Astrocyte (in vitro differentiated cells and primary cell): ENCODE data around the gene ZNF268. TPM values are rescaled to one million over a fixed set of nuclear protein-coding genes. Genes with fewer than 3 reads are reported as not detected.

ENCODE experiments used
- DNase-seq: peaks from one replicate; pipeline ENCODE4 v3.0.0-alpha.2; 2010; ENCODE audit warnings: low read depth
- FAIRE-seq: peaks from 2 replicates; lab custom pipeline; 2011; peaks lifted over from hg19 to GRCh38; lab: Jason Lieb, UNC
- H2AFZ ChIP-seq: 2 replicates; pipeline ENCODE4 v1.6.0; 2012; ENCODE audit warnings: low read depth, low read length, inconsistent platforms
- H3K27ac ChIP-seq: 2 replicates; pipeline ENCODE4 v1.5.1; 2011; ENCODE audit warnings: low read depth, low read length, inconsistent platforms
- H3K27me3 ChIP-seq: 2 replicates; pipeline ENCODE4 v1.6.0; 2011; ENCODE audit warnings: low read length, inconsistent platforms; ENCODE audit not compliant: insufficient read depth
- H3K36me3 ChIP-seq: 2 replicates; pipeline ENCODE4 v1.5.1; 2011; ENCODE audit warnings: low read length, inconsistent platforms; ENCODE audit not compliant: insufficient read depth
- H3K4me1 ChIP-seq: 2 replicates; pipeline ENCODE4 v1.5.1; 2011; ENCODE audit warnings: low read length, inconsistent platforms; ENCODE audit not compliant: insufficient read depth
- H3K4me2 ChIP-seq: 2 replicates; pipeline ENCODE4 v1.6.0; 2012; ENCODE audit warnings: low read length, inconsistent platforms
- H3K4me3 ChIP-seq: 2 replicates; pipeline ENCODE4 v1.5.1; 2011; ENCODE audit warnings: low read depth, mild to moderate bottlenecking, low read length, inconsistent platforms; ENCODE audit not compliant: insufficient read depth
- H3K79me2 ChIP-seq: 2 replicates; pipeline ENCODE4 v1.6.0; 2012; ENCODE audit warnings: mild to moderate bottlenecking, low read length, inconsistent platforms; ENCODE audit not compliant: insufficient read depth
- H3K9ac ChIP-seq: 2 replicates; pipeline ENCODE4 v1.6.0; 2012; ENCODE audit warnings: mild to moderate bottlenecking, low read length, inconsistent platforms
- H3K9me3 ChIP-seq: 2 replicates; pipeline ENCODE4 v1.5.1; 2012; ENCODE audit warnings: low read depth, mild to moderate bottlenecking, low read length, inconsistent platforms; ENCODE audit not compliant: insufficient read depth
- H4K20me1 ChIP-seq: 2 replicates; pipeline ENCODE4 v1.6.0; 2012; ENCODE audit warnings: low read length, inconsistent platforms; ENCODE audit not compliant: insufficient read depth
- H3K27ac Mint-ChIP-seq: one replicate; pipeline ENCODE4 v1.8.0; 2021; ENCODE audit warnings: mild to moderate bottlenecking, mixed read lengths; ENCODE audit not compliant: unreplicated experiment
- H3K27me3 Mint-ChIP-seq: one replicate; pipeline ENCODE4 v1.8.0; 2021; ENCODE audit warnings: low read depth, mixed read lengths; ENCODE audit not compliant: unreplicated experiment
- H3K36me3 Mint-ChIP-seq: one replicate; pipeline ENCODE4 v1.8.0; 2021; ENCODE audit warnings: low read depth, mixed read lengths; ENCODE audit not compliant: unreplicated experiment
- H3K4me1 Mint-ChIP-seq: one replicate; pipeline ENCODE4 v1.8.0; 2021; ENCODE audit warnings: low read depth, mixed read lengths; ENCODE audit not compliant: unreplicated experiment
- H3K4me3 Mint-ChIP-seq: one replicate; pipeline ENCODE4 v1.8.0; 2021; ENCODE audit warnings: mild to moderate bottlenecking, moderate library complexity, mixed read lengths; ENCODE audit not compliant: unreplicated experiment
- H3K9me3 Mint-ChIP-seq: one replicate; pipeline ENCODE4 v1.8.0; 2021; ENCODE audit warnings: mild to moderate bottlenecking, mixed read lengths; ENCODE audit not compliant: unreplicated experiment
- EZH2 ChIP-seq: IDR thresholded peaks from 2 replicates; pipeline ENCODE4 v1.6.1; 2012; ENCODE audit warnings: mild to moderate bottlenecking, low read length, inconsistent platforms; ENCODE audit not compliant: insufficient read depth
- total RNA-seq: library from RNA; stranded (reverse); gene quantifications from 2 replicates; pipeline ENCODE4 v1.2.1, GENCODE V29; 2021
- TF ChIP-seq, protein P1 (sequence below): IDR thresholded peaks from 2 replicates; pipeline ENCODE4 v1.5.1; 2011; ENCODE audit warnings: low read depth, mild to moderate bottlenecking, inconsistent platforms, low read length, moderate library complexity; ENCODE audit not compliant: insufficient read depth

The ZNF268 gene
- total RNA-seq, 1 donor from 2014 or later = 21.0 TPM

- FAIRE-seq = no peak
- Histone ChIP-seq H2AFZ (no peak overlapping the region), H3K27me3 (no peaks in the 10 kb centered on the region), H4K20me1 (no peaks in the 10 kb centered on the region), H3K9me3 (peaks cover 19% of the 10 kb centered on the region), H3K27ac (no peak overlapping the region), H3K4me3 (no peak overlapping the region), H3K4me1 (no peaks in the 10 kb centered on the region), H3K79me2 (no peaks in the 10 kb centered on the region), H3K9ac (no peak overlapping the region), H3K36me3 (no peaks in the 10 kb centered on the region), H3K4me2 (no peak overlapping the region)
- H3K9me3 Mint-ChIP-seq = peaks cover 44% of the 10 kb centered on the region
- no peak overlapping the region for H3K4me3 Mint-ChIP-seq
- no peaks in the 10 kb centered on the region for H3K27me3 Mint-ChIP-seq
- H3K4me1 Mint-ChIP-seq = no peaks in the 10 kb centered on the region
- H3K36me3 Mint-ChIP-seq = no peaks in the 10 kb centered on the region
- H3K27ac Mint-ChIP-seq = no peak overlapping the region
- TF ChIP-seq, protein P1, sequence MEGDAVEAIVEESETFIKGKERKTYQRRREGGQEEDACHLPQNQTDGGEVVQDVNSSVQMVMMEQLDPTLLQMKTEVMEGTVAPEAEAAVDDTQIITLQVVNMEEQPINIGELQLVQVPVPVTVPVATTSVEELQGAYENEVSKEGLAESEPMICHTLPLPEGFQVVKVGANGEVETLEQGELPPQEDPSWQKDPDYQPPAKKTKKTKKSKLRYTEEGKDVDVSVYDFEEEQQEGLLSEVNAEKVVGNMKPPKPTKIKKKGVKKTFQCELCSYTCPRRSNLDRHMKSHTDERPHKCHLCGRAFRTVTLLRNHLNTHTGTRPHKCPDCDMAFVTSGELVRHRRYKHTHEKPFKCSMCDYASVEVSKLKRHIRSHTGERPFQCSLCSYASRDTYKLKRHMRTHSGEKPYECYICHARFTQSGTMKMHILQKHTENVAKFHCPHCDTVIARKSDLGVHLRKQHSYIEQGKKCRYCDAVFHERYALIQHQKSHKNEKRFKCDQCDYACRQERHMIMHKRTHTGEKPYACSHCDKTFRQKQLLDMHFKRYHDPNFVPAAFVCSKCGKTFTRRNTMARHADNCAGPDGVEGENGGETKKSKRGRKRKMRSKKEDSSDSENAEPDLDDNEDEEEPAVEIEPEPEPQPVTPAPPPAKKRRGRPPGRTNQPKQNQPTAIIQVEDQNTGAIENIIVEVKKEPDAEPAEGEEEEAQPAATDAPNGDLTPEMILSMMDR = no peak
- TF ChIP-seq EZH2 = no peak
- DNase-seq = no peak
These were observed 45.4 kb downstream of the ZNF268 start for GRCh38 chr12:133226690-133227089.

DNA sequence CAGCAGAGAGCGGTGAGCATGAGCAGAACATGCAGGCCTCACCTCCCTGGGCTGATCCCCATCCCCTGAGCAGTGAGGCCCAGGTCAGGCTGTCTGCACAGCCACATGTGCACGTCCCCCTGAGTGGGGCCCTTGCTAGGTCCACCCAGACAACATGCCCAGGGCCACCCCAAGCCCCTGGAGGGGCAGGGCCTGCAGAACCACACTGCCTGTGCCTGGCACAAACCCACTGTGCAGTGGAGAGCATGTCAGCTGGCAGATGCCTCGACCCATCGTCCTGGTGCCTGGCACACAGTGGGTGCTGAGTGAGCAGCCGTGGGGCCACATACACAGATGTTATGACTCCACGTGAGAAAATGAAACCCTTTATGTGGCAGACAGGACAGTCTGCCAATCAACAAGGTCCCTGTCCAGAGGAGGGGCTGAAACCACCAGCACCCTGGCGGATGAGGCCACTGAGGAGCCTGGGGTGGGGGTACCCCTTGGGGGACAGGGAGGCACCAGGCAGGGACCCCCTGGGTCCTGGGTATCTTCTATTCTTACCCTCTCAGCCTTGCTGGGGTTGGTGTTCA is 46.1 kb downstream of the ZNF268 start:
- Histone ChIP-seq H3K4me2 (no peak overlapping the region), H4K20me1 (no peaks in the 10 kb centered on the region), H3K79me2 (no peaks in the 10 kb centered on the region), H3K4me3 (no peak overlapping the region), H3K36me3 (no peaks in the 10 kb centered on the region), H3K4me1 (no peaks in the 10 kb centered on the region), H2AFZ (no peak overlapping the region), H3K9ac (no peak overlapping the region), H3K9me3 (peaks cover 26% of the 10 kb centered on the region), H3K27me3 (no peaks in the 10 kb centered on the region), H3K27ac (no peak overlapping the region)
- TF ChIP-seq EZH2 = no peak
- TF ChIP-seq, protein P1 = no peak
- Mint-ChIP-seq H3K27ac (no peak overlapping the region), H3K9me3 (peaks cover 44% of the 10 kb centered on the region), H3K36me3 (no peaks in the 10 kb centered on the region), H3K27me3 (no peaks in the 10 kb centered on the region), H3K4me3 (no peak overlapping the region), H3K4me1 (no peaks in the 10 kb centered on the region)
- no peak for DNase-seq
- FAIRE-seq = no peak

- no peak for FAIRE-seq
- H3K9me3 Mint-ChIP-seq = peaks cover 50% of the 10 kb centered on the region
These were observed 49.7 kb downstream of the ZNF268 start for GRCh38 chr12:133231001-133231400.

More at GRCh38 chr12:133231001-133231400, 49.7 kb downstream of the ZNF268 start:
- no peak overlapping the region for H3K4me3 ChIP-seq
- no peaks in the 10 kb centered on the region for H3K4me1 Mint-ChIP-seq
- no peak overlapping the region for H3K4me2 ChIP-seq
- no peak overlapping the region for H3K4me3 Mint-ChIP-seq
- no peaks in the 10 kb centered on the region for H3K36me3 Mint-ChIP-seq
- no peaks in the 10 kb centered on the region for H3K36me3 ChIP-seq
- H3K27me3 Mint-ChIP-seq = no peaks in the 10 kb centered on the region
- no peak overlapping the region for H3K9ac ChIP-seq
- no peaks in the 10 kb centered on the region for H3K79me2 ChIP-seq
- no peak for DNase-seq
- H3K4me1 ChIP-seq = no peaks in the 10 kb centered on the region
- peaks cover 37% of the 10 kb centered on the region for H3K9me3 ChIP-seq
- no peak overlapping the region for H2AFZ ChIP-seq
- no peaks in the 10 kb centered on the region for H3K27me3 ChIP-seq
- no peaks in the 10 kb centered on the region for H4K20me1 ChIP-seq
- no peak overlapping the region for H3K27ac ChIP-seq
- no peak overlapping the region for H3K27ac Mint-ChIP-seq
- TF ChIP-seq, protein P1 = no peak
- no peak for TF ChIP-seq EZH2
